Measurements from ENCODE around the gene ASAH2. TPM values are rescaled to one million over a fixed set of nuclear protein-coding genes. Genes with fewer than 3 reads are reported as not detected.

The ASAH2 gene
- total RNA-seq, 1 experiment from 2014 or later: 4.6 TPM

- intact Hi-C loops (cut with micrococcal nuclease; ENCODE audit: unreplicated experiment): no loop called here
Measured at GRCh38 chr10:50234486-50234885, 16.8 kb downstream of the ASAH2 start.

DNA sequence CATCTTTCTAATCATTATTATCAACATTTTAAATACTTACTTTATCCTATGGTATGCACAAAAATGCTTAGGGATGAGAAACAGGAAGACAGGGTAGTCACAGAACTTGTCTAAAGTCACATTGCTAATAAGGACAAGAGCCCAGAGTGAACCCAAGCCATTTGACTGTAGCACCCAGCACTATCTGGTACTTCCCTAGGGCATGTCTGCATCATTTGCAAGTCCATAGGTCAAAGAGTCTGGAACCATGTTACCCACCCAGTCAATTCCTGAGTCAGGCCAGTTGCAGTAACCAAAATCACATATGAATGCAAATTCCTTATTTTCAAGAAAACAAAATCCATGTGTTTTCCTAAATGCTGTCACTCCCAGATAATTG, 19.1 kb downstream of the ASAH2 start:
- DNase-seq: no peak
- no peaks in the 10 kb centered on the region for H3K36me3 ChIP-seq (ENCODE audit: control insufficient read depth, insufficient read depth, low read length)
- H3K9me3 ChIP-seq: no peaks in the 10 kb centered on the region
- no TSS peak for BruUV-seq (replicated peaks)
- Mint-ChIP-seq H3K4me1 (ENCODE audit: low read depth, unreplicated experiment) (peaks cover 27% of the 10 kb centered on the region), H3K4me3 (ENCODE audit: unreplicated experiment) (no peak overlapping the region), H3K36me3 (ENCODE audit: insufficient read depth, unreplicated experiment) (no peaks in the 10 kb centered on the region), H3K27me3 (ENCODE audit: insufficient read depth, unreplicated experiment) (no peaks in the 10 kb centered on the region), H3K27ac (ENCODE audit: unreplicated experiment) (no peak overlapping the region), H3K9me3 (ENCODE audit: unreplicated experiment) (no peaks in the 10 kb centered on the region)
- CTCF ChIA-PET: no interaction called here
- peaks cover 24% of the 10 kb centered on the region for H3K4me1 ChIP-seq
- intact Hi-C loops (cut with micrococcal nuclease; ENCODE audit: unreplicated experiment): no loop called here
- POLR2A ChIA-PET: no interaction called here
- no peak overlapping the region for H3K4me3 ChIP-seq (ENCODE audit: low read depth, low read length)
- H3K27me3 ChIP-seq (replicated peaks; ENCODE audit: control insufficient read depth, insufficient read depth, low read length): no peaks in the 10 kb centered on the region
- TF ChIP-seq CTCF (IDR thresholded peaks at IDR 0.05; ENCODE audit: insufficient read depth in 1 of 2, low read depth in 1 of 2, low read length in 1 of 2, severe bottlenecking in 1 of 2, unreplicated experiment in 1 of 2): no peak

More at GRCh38 chr10:50234486-50234885, 16.8 kb downstream of the ASAH2 start:
- H3K9me3 Mint-ChIP-seq (ENCODE audit: unreplicated experiment): no peaks in the 10 kb centered on the region
- Histone ChIP-seq H3K36me3 (ENCODE audit: control insufficient read depth, insufficient read depth, low read length) (no peaks in the 10 kb centered on the region), H3K27me3 (replicated peaks; ENCODE audit: control insufficient read depth, insufficient read depth, low read length) (no peaks in the 10 kb centered on the region), H3K4me3 (ENCODE audit: low read depth, low read length) (no peak overlapping the region; the same call in 1 of the 2 replicates), H3K4me1 (peaks cover 24% of the 10 kb centered on the region), H3K9me3 (no peaks in the 10 kb centered on the region)
- H3K27me3 Mint-ChIP-seq (ENCODE audit: insufficient read depth, unreplicated experiment): no peaks in the 10 kb centered on the region
- H3K4me1 Mint-ChIP-seq (ENCODE audit: low read depth, unreplicated experiment): peaks cover 25% of the 10 kb centered on the region
- H3K27ac Mint-ChIP-seq (ENCODE audit: unreplicated experiment): no peak overlapping the region
- ChIA-PET POLR2A (no interaction called here), CTCF (interaction anchor here (0.8 to 1.3 kb wide), 5 partner anchors 9 to 641 kb away, joined by 3 to 5 read pairs (median 3); no protein-coding TSS in a partner anchor)
- no TSS peak for BruUV-seq (replicated peaks)
- H3K36me3 Mint-ChIP-seq (ENCODE audit: insufficient read depth, unreplicated experiment): no peaks in the 10 kb centered on the region
- H3K4me3 Mint-ChIP-seq (ENCODE audit: unreplicated experiment): peak overlapping the region; percentile 54
- peak in 1 of 2 experiments; percentile 55 for DNase-seq
- TF ChIP-seq CTCF (IDR thresholded peaks at IDR 0.05; ENCODE audit: insufficient read depth in 1 of 2, low read depth in 1 of 2, low read length in 1 of 2, severe bottlenecking in 1 of 2, unreplicated experiment in 1 of 2): no peak

- Histone ChIP-seq H3K4me1 (peaks cover 24% of the 10 kb centered on the region), H3K27me3 (replicated peaks; ENCODE audit: control insufficient read depth, insufficient read depth, low read length) (no peaks in the 10 kb centered on the region), H3K36me3 (ENCODE audit: control insufficient read depth, insufficient read depth, low read length) (no peaks in the 10 kb centered on the region), H3K9me3 (no peaks in the 10 kb centered on the region), H3K4me3 (ENCODE audit: low read depth, low read length) (no peak overlapping the region)
- Mint-ChIP-seq H3K27ac (ENCODE audit: unreplicated experiment) (no peak overlapping the region), H3K4me3 (ENCODE audit: unreplicated experiment) (no peak overlapping the region), H3K27me3 (ENCODE audit: insufficient read depth, unreplicated experiment) (no peaks in the 10 kb centered on the region), H3K4me1 (ENCODE audit: low read depth, unreplicated experiment) (peaks cover 27% of the 10 kb centered on the region), H3K9me3 (ENCODE audit: unreplicated experiment) (no peaks in the 10 kb centered on the region), H3K36me3 (ENCODE audit: insufficient read depth, unreplicated experiment) (no peaks in the 10 kb centered on the region)
- POLR2A ChIA-PET: no interaction called here
- CTCF ChIA-PET: no interaction called here
- no TSS peak for BruUV-seq (replicated peaks)
- DNase-seq: no peak
- intact Hi-C loops (cut with micrococcal nuclease; ENCODE audit: unreplicated experiment): no loop called here
- no peak for TF ChIP-seq CTCF (IDR thresholded peaks at IDR 0.05; ENCODE audit: insufficient read depth in 1 of 2, low read depth in 1 of 2, low read length in 1 of 2, severe bottlenecking in 1 of 2, unreplicated experiment in 1 of 2)
Measured at GRCh38 chr10:50231515-50232260, 19.6 kb downstream of the ASAH2 start.

Data from Caco-2 (cell line).